ENCODE measurements around the gene XK.
"Not testable (repeated sequence)": the region's sequence is repeated elsewhere in the genome, so short reads cannot be mapped to it uniquely, and the experiment has no call there.

The XK gene

GRCh38 chrX:37757082-37757481 is 71.5 kb downstream of the XK start:
- DNase-seq = no peak

DNA sequence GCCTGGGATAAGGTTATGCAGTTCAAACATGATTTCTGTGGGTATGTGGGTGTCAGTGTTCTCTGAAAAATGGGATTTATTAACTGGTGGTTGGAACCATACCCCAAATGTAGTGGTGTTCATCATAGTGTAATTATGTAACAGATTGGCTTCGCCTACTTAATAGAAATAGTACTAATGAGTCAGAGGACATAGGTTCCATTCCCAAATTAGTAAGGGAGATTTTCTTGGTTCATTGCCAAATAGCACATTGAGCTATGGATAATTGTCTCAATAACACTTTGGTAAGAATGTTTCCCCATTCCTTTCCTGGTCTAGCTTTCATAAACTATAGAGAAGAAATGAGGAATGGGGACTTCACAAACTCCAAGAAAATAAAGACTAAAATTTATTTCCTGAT is 73.8 kb downstream of the XK start:
- no peak for DNase-seq

- DNase-seq = peak; percentile 3
These were observed 74.4 kb downstream of the XK start for GRCh38 chrX:37759878-37760418.

- DNase-seq = no peak
These were observed 77.8 kb downstream of the XK start for GRCh38 chrX:37763400-37763799.

GRCh38 chrX:37765507-37765906 is 79.9 kb downstream of the XK start:
- DNase-seq = no peak

DNA sequence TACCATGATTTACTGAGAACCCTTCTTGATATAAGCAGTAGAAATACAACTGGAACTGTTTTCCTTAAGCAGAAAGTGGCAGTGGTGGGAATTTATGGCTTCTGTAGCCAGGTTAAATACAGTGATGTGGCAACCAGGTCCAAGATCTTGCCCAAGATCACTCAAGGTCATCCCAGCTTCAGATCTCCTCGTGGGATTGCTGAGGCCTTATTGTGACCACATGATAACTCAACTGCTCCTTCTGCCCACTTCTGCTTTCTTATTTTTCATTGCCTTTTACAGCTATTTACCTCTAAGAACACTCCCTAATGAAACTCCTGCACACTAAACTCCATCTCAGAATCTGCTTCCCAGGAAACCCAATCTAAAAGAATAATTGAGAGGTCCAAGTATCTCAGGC is 81.8 kb downstream of the XK start:
- DNase-seq = no peak

- not testable (repeated sequence) for DNase-seq
These were observed 83.3 kb downstream of the XK start for GRCh38 chrX:37768866-37769265.

DNA sequence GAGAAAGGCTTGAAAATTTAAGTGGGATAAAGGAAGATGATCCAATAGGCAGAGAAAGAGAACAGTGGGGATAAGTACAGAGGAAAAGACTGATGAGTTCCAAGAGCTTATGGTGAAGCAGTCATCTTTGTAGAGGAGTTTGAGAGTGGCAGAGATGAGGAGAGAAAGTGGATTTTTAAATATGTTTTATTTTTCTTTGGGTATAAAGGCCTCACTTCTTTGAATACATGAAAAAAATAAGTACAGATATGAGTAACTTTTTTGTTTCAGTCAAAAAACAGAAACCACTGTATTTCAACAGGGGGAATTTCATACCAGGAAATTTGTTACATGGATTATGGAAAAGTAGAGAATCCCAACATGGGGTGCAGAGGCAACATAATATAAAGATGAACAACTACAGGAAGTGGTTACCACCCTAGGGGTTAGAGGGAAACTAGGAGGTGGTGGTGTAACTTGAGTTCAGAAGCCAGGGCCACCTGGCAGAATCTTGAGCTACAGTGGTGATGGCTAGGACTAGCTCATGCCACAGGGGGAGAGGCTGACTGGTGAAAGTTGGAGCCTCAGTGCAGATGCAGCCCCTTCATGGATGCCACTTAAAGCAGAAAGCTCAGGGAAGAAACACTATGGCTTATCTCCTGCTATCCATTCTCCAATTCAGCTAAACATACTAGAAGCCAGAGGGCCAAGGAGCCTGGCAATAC is 90.8 kb downstream of the XK start:
- DNase-seq = no peak

DNA sequence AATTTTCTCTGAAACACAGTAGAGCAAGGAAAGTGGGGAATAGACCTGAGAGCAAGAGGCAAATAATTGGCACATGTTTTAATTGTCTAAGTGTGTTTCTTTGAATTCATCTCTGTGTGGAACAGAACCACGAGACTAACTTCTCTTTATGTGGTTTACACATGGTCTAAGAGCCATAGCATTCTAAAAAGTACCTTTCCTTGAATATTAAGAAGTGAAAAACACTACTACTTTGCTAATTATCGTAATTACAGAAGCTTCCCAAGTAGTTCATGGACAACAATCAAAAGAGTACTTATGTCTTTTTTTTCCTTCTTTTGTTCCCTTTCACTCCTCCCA is 91.4 kb downstream of the XK start:
- DNase-seq = no peak

GRCh38 chrX:37779857-37780256 is 94.3 kb downstream of the XK start, which contains the start of gene CYBB:
Gene CYBB, plus strand, starts transcription at chrX:37780059. Its CDS starts 19 bp downstream, at chrX:37780078.
- no peak for DNase-seq

DNA sequence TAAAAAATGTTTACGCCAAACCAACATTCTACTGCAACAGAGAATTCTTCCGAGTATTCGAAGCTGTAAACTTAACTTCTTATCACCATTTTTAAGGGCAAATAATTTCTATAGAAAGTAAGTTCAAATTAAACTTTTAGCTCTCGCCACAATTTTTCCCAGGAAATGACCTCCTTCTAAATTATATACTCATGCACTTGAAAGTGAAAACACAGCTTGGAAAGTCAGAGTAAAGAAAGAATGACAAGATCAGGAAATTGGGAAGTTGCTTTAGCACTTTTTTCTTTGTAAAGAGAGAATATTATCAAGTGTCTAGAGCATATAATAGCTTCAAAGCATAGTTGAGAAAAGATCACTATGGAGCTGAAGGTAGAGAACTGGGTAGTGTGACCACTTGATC is 95.5 kb downstream of the XK start:
- no peak for DNase-seq
